WTC11 (cell line): ENCODE results near the gene CACNA1D. TPM values are rescaled to one million over a fixed set of nuclear protein-coding genes. Genes with fewer than 3 reads are reported as not detected.

ENCODE experiments used
- ATAC-seq: fragments of 200-7000 bp; cut with Tn5 transposase; 2 replicates; pipeline ENCODE4 v1.10.0; 2021; ENCODE audit warnings: mild to moderate bottlenecking, moderate library complexity
- CTCF ChIA-PET: fragments of 300-600 bp; sonication (Branson Sonifier 250); formaldehyde crosslinking; loops from one replicate; lab custom pipeline; 2021; ENCODE audit warnings: antibody characterized with exemption; lab: Charles Lee
- POLR2A ChIA-PET: fragments of 350-600 bp; sonication (Branson Sonifier 250); formaldehyde crosslinking; loops from one replicate; lab custom pipeline; 2021; ENCODE audit warnings: antibody characterized with exemption; lab: Charles Lee
- DNase-seq: peaks from one replicate; pipeline ENCODE4 v3.0.0; 2021; ENCODE audit warnings: low spot score
- H3K27ac Mint-ChIP-seq: 2 replicates; pipeline ENCODE4 v1.8.0; 2021; ENCODE audit warnings: mixed read lengths
- H3K27me3 Mint-ChIP-seq: 2 replicates; pipeline ENCODE4 v1.8.0; 2021; ENCODE audit warnings: low read depth, mild to moderate bottlenecking, moderate library complexity, mixed read lengths
- H3K36me3 Mint-ChIP-seq: 2 replicates; pipeline ENCODE4 v1.8.0; 2021; ENCODE audit warnings: mixed read lengths
- H3K4me1 Mint-ChIP-seq: 2 replicates; pipeline ENCODE4 v1.8.0; 2022; ENCODE audit warnings: mixed read lengths
- H3K4me3 Mint-ChIP-seq: 2 replicates; pipeline ENCODE4 v1.8.0; 2021; ENCODE audit warnings: mild to moderate bottlenecking, moderate library complexity, mixed read lengths
- H3K9me3 Mint-ChIP-seq: 2 replicates; pipeline ENCODE4 v1.8.0; 2021; ENCODE audit warnings: mixed read lengths
- ATF1 ChIP-seq: sonication (generic); formaldehyde crosslinking; IDR thresholded peaks from 2 replicates; pipeline ENCODE4 v1.8.1; 2023; ENCODE audit warnings: mild to moderate bottlenecking, moderate library complexity, missing genetic modification reagents
- E2F1 ChIP-seq: sonication (generic); formaldehyde crosslinking; IDR thresholded peaks from 2 replicates; pipeline ENCODE4 v1.8.0; 2022; ENCODE audit warnings: mild to moderate bottlenecking, missing genetic modification reagents
- FOXJ3 ChIP-seq: sonication (generic); formaldehyde crosslinking; IDR thresholded peaks from 2 replicates; pipeline ENCODE4 v1.9.0; 2021; ENCODE audit warnings: missing genetic modification reagents, mild to moderate bottlenecking, borderline replicate concordance
- FOXK1 ChIP-seq: sonication (generic); formaldehyde crosslinking; IDR thresholded peaks from 2 replicates; pipeline ENCODE4 v1.8.0; 2022; ENCODE audit warnings: mild to moderate bottlenecking, moderate library complexity, missing genetic modification reagents
- NR1H2 ChIP-seq: sonication (generic); formaldehyde crosslinking; IDR thresholded peaks from 2 replicates; pipeline ENCODE4 v1.9.0; 2021; ENCODE audit warnings: mild to moderate bottlenecking, moderate library complexity, missing genetic modification reagents
- PRDM15 ChIP-seq: sonication (generic); formaldehyde crosslinking; IDR thresholded peaks from 2 replicates; pipeline ENCODE4 v1.8.0; 2022; ENCODE audit warnings: missing genetic modification reagents
- ZNF423 ChIP-seq: fragments of 250-450 bp; sonication (Bioruptor Pico); IDR thresholded peaks from 2 replicates; pipeline ENCODE4 v2.1.2; 2022; ENCODE audit warnings: mild to moderate bottlenecking, moderate library complexity
- ZNF512 ChIP-seq: sonication (generic); formaldehyde crosslinking; IDR thresholded peaks from 2 replicates; pipeline ENCODE4 v1.8.1; 2022; ENCODE audit warnings: missing genetic modification reagents, borderline replicate concordance
- ZNF671 ChIP-seq: fragments of 250-450 bp; sonication (Bioruptor Pico); IDR thresholded peaks from 2 replicates; pipeline ENCODE4 v1.8.0; 2021; ENCODE audit warnings: mild to moderate bottlenecking
- total RNA-seq: library from RNA; stranded (reverse); gene quantifications from 3 replicates; pipeline ENCODE4 v1.2.3, GENCODE V29; 2021
- TF ChIP-seq, protein P1 (sequence below): fragments of 250-450 bp; sonication (Bioruptor Pico); IDR thresholded peaks from 2 replicates; pipeline ENCODE4 v1.8.0; 2021; ENCODE audit warnings: mild to moderate bottlenecking

Gene CACNA1D
- total RNA-seq, 1 experiment from 2014 or later, result 2.3 TPM

DNA sequence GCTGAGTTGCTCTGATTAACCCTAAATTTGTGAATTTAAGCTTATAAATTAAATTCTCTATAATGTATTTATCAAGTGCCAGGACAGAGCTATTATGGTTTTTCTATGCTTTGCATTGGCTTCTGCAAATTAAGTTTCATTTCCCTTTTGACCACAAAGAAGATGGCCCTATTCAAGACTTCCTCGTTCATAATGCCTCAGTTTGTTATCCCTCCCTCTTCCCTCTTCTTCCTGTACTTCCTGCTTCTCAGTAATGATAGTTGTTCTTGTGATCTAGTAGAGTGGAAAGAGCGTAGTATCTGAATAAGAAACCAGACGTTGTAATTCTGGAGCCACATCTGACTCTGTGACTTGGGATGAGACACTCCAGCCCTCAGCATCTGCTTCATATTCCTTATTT is 118.7 kb downstream of the CACNA1D start (continued):
- TF ChIP-seq PRDM15 (CRISPR knock-in tag) (no peak), FOXK1 (no peak), ZNF671 (CRISPR knock-in tag) (no peak), NR1H2 (no peak), ZNF512 (CRISPR knock-in tag) (no peak), E2F1 (CRISPR knock-in tag) (no peak), ZNF423 (CRISPR knock-in tag) (no peak)
- TF ChIP-seq, protein P1, sequence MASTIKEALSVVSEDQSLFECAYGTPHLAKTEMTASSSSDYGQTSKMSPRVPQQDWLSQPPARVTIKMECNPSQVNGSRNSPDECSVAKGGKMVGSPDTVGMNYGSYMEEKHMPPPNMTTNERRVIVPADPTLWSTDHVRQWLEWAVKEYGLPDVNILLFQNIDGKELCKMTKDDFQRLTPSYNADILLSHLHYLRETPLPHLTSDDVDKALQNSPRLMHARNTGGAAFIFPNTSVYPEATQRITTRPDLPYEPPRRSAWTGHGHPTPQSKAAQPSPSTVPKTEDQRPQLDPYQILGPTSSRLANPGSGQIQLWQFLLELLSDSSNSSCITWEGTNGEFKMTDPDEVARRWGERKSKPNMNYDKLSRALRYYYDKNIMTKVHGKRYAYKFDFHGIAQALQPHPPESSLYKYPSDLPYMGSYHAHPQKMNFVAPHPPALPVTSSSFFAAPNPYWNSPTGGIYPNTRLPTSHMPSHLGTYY, result no peak

DNA sequence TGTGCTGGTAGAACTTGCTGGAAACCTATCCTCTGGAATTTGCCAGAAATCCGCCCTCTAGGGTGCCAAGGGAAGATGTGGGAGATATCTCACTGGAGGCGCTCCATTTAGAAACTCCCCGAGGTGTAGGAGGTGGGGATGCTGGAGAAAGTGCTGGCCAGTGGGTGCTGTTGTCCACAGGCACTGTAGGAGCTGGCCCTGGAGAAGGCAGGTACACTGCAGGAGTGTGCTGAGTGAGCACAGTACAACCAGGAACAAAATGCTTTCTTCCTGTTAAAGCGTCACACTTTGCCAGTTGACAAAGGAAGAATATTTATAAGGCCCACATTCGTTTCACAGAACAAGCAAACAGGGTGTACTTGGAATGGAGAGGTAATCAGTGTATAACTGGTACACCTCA is 119.9 kb downstream of the CACNA1D start:
- Mint-ChIP-seq H3K36me3 (no peaks in the 10 kb centered on the region), H3K27me3 (no peaks in the 10 kb centered on the region), H3K9me3 (no peaks in the 10 kb centered on the region), H3K4me1 (peaks cover 15% of the 10 kb centered on the region), H3K4me3 (no peak overlapping the region), H3K27ac (no peak overlapping the region)
- TF ChIP-seq FOXJ3 (no peak), ATF1 (no peak)
- CTCF ChIA-PET, result interaction anchor here (1.0 kb wide), 1 partner anchor 96 kb away, joined by 3 read pairs; no protein-coding TSS in a partner anchor
- no peak for DNase-seq
- ATAC-seq, result no peak
- POLR2A ChIA-PET, result no interaction called here

DNA sequence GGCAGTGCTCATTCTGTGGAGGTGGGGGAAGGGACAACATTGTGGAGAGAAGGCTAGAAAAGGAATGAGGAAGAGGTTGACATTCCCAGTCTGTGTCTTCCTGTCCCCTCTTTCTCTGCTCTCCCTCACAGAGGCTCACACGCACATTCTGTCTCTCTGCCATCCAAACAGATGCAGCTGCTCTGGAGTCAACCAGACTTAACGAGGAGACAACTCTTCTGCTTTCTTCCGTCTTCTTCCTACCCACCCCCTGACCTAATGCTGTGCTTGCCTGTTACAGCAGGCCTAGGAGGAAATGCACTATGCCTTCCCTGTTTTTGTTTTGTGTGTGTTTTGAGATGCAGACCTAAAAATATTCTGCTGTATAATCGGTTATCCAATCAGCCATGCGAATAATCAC is 121.9 kb downstream of the CACNA1D start:
- no peak overlapping the region for H3K4me3 Mint-ChIP-seq
- no peaks in the 10 kb centered on the region for H3K36me3 Mint-ChIP-seq
- no peaks in the 10 kb centered on the region for H3K9me3 Mint-ChIP-seq
- H3K27me3 Mint-ChIP-seq, result no peaks in the 10 kb centered on the region
- H3K4me1 Mint-ChIP-seq, result peaks cover 15% of the 10 kb centered on the region
- ATAC-seq, result peak; percentile 38
- DNase-seq, result no peak
- POLR2A ChIA-PET, result no interaction called here
- H3K27ac Mint-ChIP-seq, result no peak overlapping the region
- TF ChIP-seq, protein P1, result no peak
- TF ChIP-seq ZNF512 (CRISPR knock-in tag), result no peak
- CTCF ChIA-PET, result no interaction called here
